Gastrocnemius medialis (tissue), 4 donors: ENCODE data around the gene CDC73.
"Not testable (repeated sequence)": the region's sequence is repeated elsewhere in the genome, so short reads cannot be mapped to it uniquely, and the experiment has no call there.

Experiments used
- POLR2A ChIP-seq, 2 donors: fragments of 450-650 bp; IDR thresholded peaks; one replicate each; pipeline ENCODE4 v1.6.1; 2017; ENCODE audit warnings: antibody characterized with exemption in 2 of 2, mild to moderate bottlenecking in 2 of 2, moderate library complexity in 2 of 2
- TF ChIP-seq, protein P1 (sequence below), 5 experiments: fragments of 450-650 bp in 3 of 5; fragments of 200-600 bp in 2 of 5; sonication (generic) in 2 of 5; IDR thresholded peaks in 4 of 5; conservative IDR thresholded peaks in 1 of 5; 1 replicate in 4 of 5; 2 replicates in 1 of 5; pipeline ENCODE4 v1.5.1; 2016 to 2019; ENCODE audit warnings: antibody characterized with exemption in 5 of 5, mild to moderate bottlenecking in 3 of 5, moderate library complexity in 3 of 5

- TF ChIP-seq, protein P1, sequence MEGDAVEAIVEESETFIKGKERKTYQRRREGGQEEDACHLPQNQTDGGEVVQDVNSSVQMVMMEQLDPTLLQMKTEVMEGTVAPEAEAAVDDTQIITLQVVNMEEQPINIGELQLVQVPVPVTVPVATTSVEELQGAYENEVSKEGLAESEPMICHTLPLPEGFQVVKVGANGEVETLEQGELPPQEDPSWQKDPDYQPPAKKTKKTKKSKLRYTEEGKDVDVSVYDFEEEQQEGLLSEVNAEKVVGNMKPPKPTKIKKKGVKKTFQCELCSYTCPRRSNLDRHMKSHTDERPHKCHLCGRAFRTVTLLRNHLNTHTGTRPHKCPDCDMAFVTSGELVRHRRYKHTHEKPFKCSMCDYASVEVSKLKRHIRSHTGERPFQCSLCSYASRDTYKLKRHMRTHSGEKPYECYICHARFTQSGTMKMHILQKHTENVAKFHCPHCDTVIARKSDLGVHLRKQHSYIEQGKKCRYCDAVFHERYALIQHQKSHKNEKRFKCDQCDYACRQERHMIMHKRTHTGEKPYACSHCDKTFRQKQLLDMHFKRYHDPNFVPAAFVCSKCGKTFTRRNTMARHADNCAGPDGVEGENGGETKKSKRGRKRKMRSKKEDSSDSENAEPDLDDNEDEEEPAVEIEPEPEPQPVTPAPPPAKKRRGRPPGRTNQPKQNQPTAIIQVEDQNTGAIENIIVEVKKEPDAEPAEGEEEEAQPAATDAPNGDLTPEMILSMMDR (IDR thresholded peaks at IDR 0.05 in 4 of 5, conservative IDR thresholded peaks at IDR 0.05 in 1 of 5): not testable (repeated sequence)
- TF ChIP-seq POLR2A (IDR thresholded peaks at IDR 0.05): not testable (repeated sequence)
Measured at GRCh38 chr1:193117167-193117566, 4.7 kb upstream of the CDC73 start.
